K562 (cell line): ENCODE data around the gene ESPN. TPM values are rescaled to one million over a fixed set of nuclear protein-coding genes. Genes with fewer than 3 reads are reported as not detected.
A peak's percentile ranks its signal among the peaks of the same experiment; 100 is the strongest.

Experiments used
- AFF4 ChIP-seq: sonication (generic); formaldehyde crosslinking; IDR thresholded peaks from 2 replicates; pipeline ENCODE4 v1.8.0; 2023; ENCODE audit warnings: mild to moderate bottlenecking, missing genetic modification reagents
- BRCA1 ChIP-seq, 2 experiments: fragments of 450-650 bp in 1 of 2; sonication (generic) in 1 of 2; formaldehyde crosslinking in 1 of 2; IDR thresholded peaks; 2 replicates each; pipeline versions ENCODE4 v1.5.0 to v1.6.1; 2017 to 2020; ENCODE audit warnings: mild to moderate bottlenecking in 1 of 2, missing genetic modification reagents in 1 of 2
- CTCF ChIP-seq, 3 experiments: IDR thresholded peaks in 2 of 3; conservative IDR thresholded peaks in 1 of 3; 2 replicates each; pipeline ENCODE4 v1.5.1; 2011 to 2012; ENCODE audit warnings: low read length in 3 of 3, mild to moderate bottlenecking in 3 of 3, control low read depth in 2 of 3, improper control_type of control experiment in 1 of 3, inconsistent platforms in 1 of 3, low read depth in 1 of 3, mixed read lengths in 1 of 3, moderate library complexity in 1 of 3; ENCODE audit not compliant: insufficient read depth in 2 of 3
- E2F6 ChIP-seq, 2 experiments: IDR thresholded peaks; 2 replicates each; pipeline ENCODE4 v1.6.1; 2011; ENCODE audit warnings: borderline replicate concordance in 1 of 2, control low read depth in 1 of 2, low read depth in 1 of 2, low read length in 1 of 2, mild to moderate bottlenecking in 1 of 2, mixed read lengths in 1 of 2, moderate library complexity in 1 of 2; ENCODE audit not compliant: insufficient read depth in 1 of 2, insufficient read length in 1 of 2, poor library complexity in 1 of 2, severe bottlenecking in 1 of 2; ENCODE audit errors: extremely low read depth in 1 of 2
- HNRNPL ChIP-seq: fragments of 200-400 bp; formaldehyde crosslinking; IDR thresholded peaks from 2 replicates; pipeline ENCODE4 v1.6.1; 2017; ENCODE audit warnings: low read depth, mild to moderate bottlenecking, low read length
- IRF9 ChIP-seq: fragments of 450-650 bp; IDR thresholded peaks from 2 replicates; pipeline ENCODE4 v1.6.1; 2016; ENCODE audit warnings: missing biosample characterization, missing genetic modification characterization
- SAP30 ChIP-seq: fragments of 200-600 bp; sonication (generic); IDR thresholded peaks from 2 replicates; pipeline ENCODE4 v1.6.1; 2012; ENCODE audit warnings: borderline replicate concordance, low read depth, mild to moderate bottlenecking, moderate library complexity, low read length, control low read depth, inconsistent platforms; ENCODE audit not compliant: insufficient read depth, poor library complexity, severe bottlenecking
- SNIP1 ChIP-seq: fragments of 450-650 bp; IDR thresholded peaks from 2 replicates; pipeline ENCODE4 v1.7.1; 2017; ENCODE audit warnings: low read depth, mild to moderate bottlenecking
- TBP ChIP-seq: optimal IDR thresholded peaks from 2 replicates; pipeline ENCODE3; 2011; ENCODE audit warnings: low read depth, low read length, improper control_type of control experiment
- ZBTB17 ChIP-seq: fragments of 450-650 bp; formaldehyde crosslinking; IDR thresholded peaks from 2 replicates; pipeline ENCODE4 v1.4.0; 2020; ENCODE audit warnings: mild to moderate bottlenecking
- ZBTB34 ChIP-seq: fragments of 250-450 bp; sonication (Bioruptor Pico); IDR thresholded peaks from 2 replicates; pipeline ENCODE4 v1.8.0; 2021; ENCODE audit warnings: mild to moderate bottlenecking, moderate library complexity
- ZNF280A ChIP-seq: fragments of 450-650 bp; IDR thresholded peaks from 2 replicates; pipeline ENCODE4 v1.6.1; 2018; ENCODE audit warnings: mild to moderate bottlenecking, low read depth; ENCODE audit not compliant: partially characterized antibody
- polyA plus RNA-seq, 8 experiments: library from polyadenylated mRNA; depleted of rRNA in 4 of 8; stranded (reverse) in 5 of 8; unstranded in 3 of 8; fragments of >200 nt; fragmentation: Nextera tagmentation in 2 of 8; fragmentation: Illumina TruSeq in 1 of 8; extraction: Ambion mirVana in 2 of 8; extraction: Trizol in 1 of 8; gene quantifications; 2 replicates each; pipeline versions ENCODE4 v1.2.1 to v1.2.3, GENCODE V29; 2011 to 2014; ENCODE audit warnings: inconsistent platforms in 1 of 8, missing spikeins in 1 of 8
- total RNA-seq, 7 experiments: library from RNA; depleted of rRNA in 6 of 7; stranded (reverse); fragments of >200 nt in 6 of 7; fragmentation: Illumina TruSeq in 2 of 7; extraction: Trizol in 2 of 7; gene quantifications; 2 replicates each; pipeline versions ENCODE4 v1.2.1 to v1.2.3, GENCODE V29; 2011 to 2021; ENCODE audit warnings: low replicate concordance in 1 of 7

ESPN gene
- total and polyA plus RNA-seq, 9 of the 15 experiments (the other 6 are each of a cell fraction or from before 2014, with no cell fraction given): 0.07 to 1.2 (median 0.45) TPM; not detected in 3

GRCh38 chr1:6424619-6425593, at the start of gene ESPN (continued):
- TF ChIP-seq ZNF280A (no peak), ZBTB17 (no peak), ZBTB34 (CRISPR knock-in tag) (no peak), SNIP1 (no peak), TBP (peak; percentile 16), AFF4 (CRISPR knock-in tag) (no peak), IRF9 (tag) (no peak), E2F6 (IDR thresholded peaks at IDR 0.05; ENCODE audit: borderline replicate concordance in 1 of 2, extremely low read depth in 1 of 2, insufficient read depth in 1 of 2, insufficient read length in 1 of 2, low read depth in 1 of 2, low read length in 1 of 2, poor library complexity in 1 of 2, severe bottlenecking in 1 of 2) (peak; percentile 62 to 82), SAP30 (no peak), CTCF (IDR thresholded peaks at IDR 0.05 in 2 of 3, conservative IDR thresholded peaks at IDR 0.05 in 1 of 3; ENCODE audit: insufficient read depth in 2 of 3, low read depth in 1 of 3, low read length in 3 of 3) (no peak), BRCA1 (IDR thresholded peaks at IDR 0.05) (no peak), BRCA1 (CRISPR knock-in tag; IDR thresholded peaks at IDR 0.05) (no peak), HNRNPL (no peak; the same call in 1 of the 2 replicates)
